NCI-H82 treated with DMSO at 0.1 percent for 48 hours (cell line): ENCODE results near the gene SH3BP5.

Experiments
- DNase-seq: peaks from one replicate; lab custom pipeline; 2025; ENCODE audit not compliant: unreplicated experiment; lab: John Stamatoyannopoulos, UW

The SH3BP5 gene

GRCh38 chr3:15300323-15301078, 31.9 kb downstream of the SH3BP5 start:
- DNase-seq, result no peak

GRCh38 chr3:15299036-15299435, 33.4 kb downstream of the SH3BP5 start:
- peak; percentile 17 for DNase-seq

- DNase-seq, result no peak
Measured at GRCh38 chr3:15298504-15298903, 33.9 kb downstream of the SH3BP5 start.

GRCh38 chr3:15297608-15298350, 34.6 kb downstream of the SH3BP5 start:
- DNase-seq, result no peak

- no peak for DNase-seq
Measured at GRCh38 chr3:15295506-15295905, 36.9 kb downstream of the SH3BP5 start.

GRCh38 chr3:15294929-15295328, 37.5 kb downstream of the SH3BP5 start:
- DNase-seq, result no peak

GRCh38 chr3:15292765-15293522, 39.4 kb downstream of the SH3BP5 start:
- DNase-seq, result no peak

GRCh38 chr3:15291589-15292541, 40.5 kb downstream of the SH3BP5 start:
- DNase-seq, result no peak

GRCh38 chr3:15290736-15291135, 41.6 kb downstream of the SH3BP5 start:
- DNase-seq, result no peak

- no peak for DNase-seq
Measured at GRCh38 chr3:15289661-15290060, 42.7 kb downstream of the SH3BP5 start.

- no peak for DNase-seq
Measured at GRCh38 chr3:15288331-15289035, 43.9 kb downstream of the SH3BP5 start.

GRCh38 chr3:15287565-15288330, 44.6 kb downstream of the SH3BP5 start:
- DNase-seq, result no peak

GRCh38 chr3:15286022-15286421, 46.4 kb downstream of the SH3BP5 start:
- DNase-seq, result no peak

- DNase-seq, result no peak
Measured at GRCh38 chr3:15284121-15284889, 48.1 kb downstream of the SH3BP5 start.

- no peak for DNase-seq
Measured at GRCh38 chr3:15283702-15284101, 48.7 kb downstream of the SH3BP5 start.

GRCh38 chr3:15281817-15282216, 50.6 kb downstream of the SH3BP5 start:
- DNase-seq, result no peak

- no peak for DNase-seq
Measured at GRCh38 chr3:15280853-15281532, 51.4 kb downstream of the SH3BP5 start.
